Neural crest cell (in vitro differentiated cells): ENCODE results near the gene KCNMA1. TPM values are rescaled to one million over a fixed set of nuclear protein-coding genes. Genes with fewer than 3 reads are reported as not detected.
A peak's percentile ranks its signal among the peaks of the same experiment; 100 is the strongest.
"Not testable (repeated sequence)": the region's sequence is repeated elsewhere in the genome, so short reads cannot be mapped to it uniquely, and the experiment has no call there.

Experiments
- DNase-seq: peaks from one replicate; pipeline ENCODE4 v3.0.0; 2021; ENCODE audit warnings: low read depth, mixed read lengths, low spot score
- H3K27ac Mint-ChIP-seq: one replicate; pipeline ENCODE4 v1.8.0; 2021; ENCODE audit warnings: mild to moderate bottlenecking, mixed read lengths; ENCODE audit not compliant: unreplicated experiment
- H3K27me3 Mint-ChIP-seq: 2 replicates; pipeline ENCODE4 v1.8.0; 2021; ENCODE audit warnings: low read depth, mild to moderate bottlenecking, mixed read lengths
- H3K36me3 Mint-ChIP-seq: 2 replicates; pipeline ENCODE4 v1.8.0; 2021; ENCODE audit warnings: low read depth, mild to moderate bottlenecking, mixed read lengths
- H3K4me1 Mint-ChIP-seq: 2 replicates; pipeline ENCODE4 v1.8.0; 2021; ENCODE audit warnings: mixed read lengths
- H3K4me3 Mint-ChIP-seq: one replicate; pipeline ENCODE4 v1.8.0; 2021; ENCODE audit warnings: mild to moderate bottlenecking, mixed read lengths
- H3K9me3 Mint-ChIP-seq: 2 replicates; pipeline ENCODE4 v1.8.0; 2021; ENCODE audit warnings: mixed read lengths
- long read RNA-seq: library from polyadenylated mRNA; unstranded; transcript quantifications from one replicate; pipeline ENCODE4 v2.0.0, GENCODE V29; 2020
- total RNA-seq: library from RNA; stranded (reverse); gene quantifications from 2 replicates; pipeline ENCODE4 v1.2.1, GENCODE V29; 2021
- TF ChIP-seq, protein P1 (sequence below): fragments of 200-600 bp; sonication (generic); conservative IDR thresholded peaks from 2 replicates; pipeline ENCODE4 v1.5.0; 2021; ENCODE audit warnings: antibody characterized with exemption, mild to moderate bottlenecking

The KCNMA1 gene
- 0.93 and 1.7 TPM in 2 replicates for total RNA-seq
- long read RNA-seq: 0 reads

DNA sequence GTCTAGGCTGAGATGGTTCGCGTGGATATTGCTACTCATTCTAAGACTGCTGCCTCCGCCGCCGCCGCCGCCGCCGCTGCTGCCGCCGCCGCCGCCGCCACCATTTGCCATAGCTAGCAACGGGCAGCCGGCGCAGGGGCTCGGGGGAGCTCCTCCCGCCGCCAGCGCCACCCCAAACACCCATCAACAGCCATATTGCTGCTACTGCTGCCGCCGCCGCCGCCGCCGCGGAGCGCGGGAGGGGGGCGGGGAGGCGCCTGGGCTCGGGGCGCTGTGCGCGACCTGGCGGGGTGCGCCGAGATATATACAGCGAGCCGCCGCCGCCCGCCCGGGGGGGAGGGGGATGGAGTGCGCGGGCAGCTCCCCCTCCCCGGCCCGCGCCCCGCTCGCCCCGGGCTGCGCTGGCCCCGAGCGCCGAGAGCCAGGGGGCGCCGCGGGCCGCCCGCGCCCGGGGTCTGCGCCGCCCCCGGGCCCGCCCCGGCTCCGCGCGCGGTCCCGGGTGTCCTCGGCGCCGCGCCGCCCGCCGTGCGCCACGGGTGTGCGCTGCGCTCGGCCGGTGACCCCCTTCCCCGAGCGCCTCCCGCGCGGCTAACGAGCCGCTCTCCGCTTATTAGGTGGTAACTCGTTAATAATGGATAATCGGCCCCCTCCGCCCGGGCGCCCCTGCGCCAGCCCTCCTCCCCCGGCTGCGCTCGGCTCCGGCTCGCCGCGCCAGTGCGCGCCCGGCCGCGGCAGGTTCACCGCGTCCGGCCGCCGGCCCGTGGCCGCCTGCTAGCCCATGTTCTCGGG is at the start of gene KCNMA1:
TSS of gene KCNMA1 (minus strand) at position 277 of the 789 bp plus-strand sequence.
- Mint-ChIP-seq H3K9me3 (no peaks in the 10 kb centered on the region), H3K36me3 (peaks cover 2% of the 10 kb centered on the region), H3K4me1 (peaks cover 8% of the 10 kb centered on the region), H3K4me3 (peak within 1 kb of the TSS; percentile 87), H3K27ac (no peak within 1 kb of the TSS), H3K27me3 (peaks cover 85% of the 10 kb centered on the region)
- no peak for DNase-seq
- TF ChIP-seq, protein P1, sequence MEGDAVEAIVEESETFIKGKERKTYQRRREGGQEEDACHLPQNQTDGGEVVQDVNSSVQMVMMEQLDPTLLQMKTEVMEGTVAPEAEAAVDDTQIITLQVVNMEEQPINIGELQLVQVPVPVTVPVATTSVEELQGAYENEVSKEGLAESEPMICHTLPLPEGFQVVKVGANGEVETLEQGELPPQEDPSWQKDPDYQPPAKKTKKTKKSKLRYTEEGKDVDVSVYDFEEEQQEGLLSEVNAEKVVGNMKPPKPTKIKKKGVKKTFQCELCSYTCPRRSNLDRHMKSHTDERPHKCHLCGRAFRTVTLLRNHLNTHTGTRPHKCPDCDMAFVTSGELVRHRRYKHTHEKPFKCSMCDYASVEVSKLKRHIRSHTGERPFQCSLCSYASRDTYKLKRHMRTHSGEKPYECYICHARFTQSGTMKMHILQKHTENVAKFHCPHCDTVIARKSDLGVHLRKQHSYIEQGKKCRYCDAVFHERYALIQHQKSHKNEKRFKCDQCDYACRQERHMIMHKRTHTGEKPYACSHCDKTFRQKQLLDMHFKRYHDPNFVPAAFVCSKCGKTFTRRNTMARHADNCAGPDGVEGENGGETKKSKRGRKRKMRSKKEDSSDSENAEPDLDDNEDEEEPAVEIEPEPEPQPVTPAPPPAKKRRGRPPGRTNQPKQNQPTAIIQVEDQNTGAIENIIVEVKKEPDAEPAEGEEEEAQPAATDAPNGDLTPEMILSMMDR: no peak

DNA sequence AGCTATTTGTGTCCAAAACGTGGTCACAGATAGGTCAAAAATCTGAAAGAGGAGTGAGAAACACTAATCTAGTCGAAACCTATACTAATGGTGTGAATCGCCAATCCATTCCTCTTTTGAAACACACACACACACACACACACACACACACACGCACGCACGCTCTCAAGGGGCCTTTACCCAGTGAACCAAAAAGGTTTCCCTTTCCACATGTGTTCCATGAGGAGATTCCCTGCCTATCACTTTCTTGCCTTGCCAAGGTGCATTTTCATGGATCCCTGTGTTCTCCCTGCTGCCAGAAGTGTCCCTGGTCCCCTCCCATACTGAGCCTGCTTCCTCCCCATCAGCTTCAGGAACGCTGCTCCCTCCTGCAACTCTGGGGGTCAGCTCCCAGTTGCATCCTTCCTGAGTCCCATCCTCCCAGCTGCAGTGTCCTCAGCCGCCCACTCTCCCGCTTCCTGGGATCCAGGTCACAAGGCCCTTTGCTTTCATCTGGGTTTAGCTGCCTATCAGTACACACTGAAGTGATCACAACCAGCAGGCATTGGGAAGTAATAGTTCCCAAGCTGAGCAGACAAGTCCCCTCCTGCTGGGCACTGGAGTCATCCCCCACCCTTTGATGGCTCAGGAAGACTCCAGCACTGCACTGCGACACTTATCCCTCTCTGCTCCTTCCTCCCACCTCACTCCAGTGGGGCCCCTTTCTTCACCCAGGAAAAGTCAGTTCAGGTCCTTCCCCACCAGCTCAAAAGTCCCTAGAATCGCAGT is 49.2 kb upstream of the KCNMA1 start:
- Mint-ChIP-seq H3K27ac (peak overlapping the region; percentile 60), H3K27me3 (peaks cover 5% of the 10 kb centered on the region), H3K4me3 (no peak overlapping the region), H3K9me3 (no peaks in the 10 kb centered on the region), H3K4me1 (peaks cover 12% of the 10 kb centered on the region), H3K36me3 (no peaks in the 10 kb centered on the region)
- TF ChIP-seq, protein P1: no peak
- DNase-seq: no peak

DNA sequence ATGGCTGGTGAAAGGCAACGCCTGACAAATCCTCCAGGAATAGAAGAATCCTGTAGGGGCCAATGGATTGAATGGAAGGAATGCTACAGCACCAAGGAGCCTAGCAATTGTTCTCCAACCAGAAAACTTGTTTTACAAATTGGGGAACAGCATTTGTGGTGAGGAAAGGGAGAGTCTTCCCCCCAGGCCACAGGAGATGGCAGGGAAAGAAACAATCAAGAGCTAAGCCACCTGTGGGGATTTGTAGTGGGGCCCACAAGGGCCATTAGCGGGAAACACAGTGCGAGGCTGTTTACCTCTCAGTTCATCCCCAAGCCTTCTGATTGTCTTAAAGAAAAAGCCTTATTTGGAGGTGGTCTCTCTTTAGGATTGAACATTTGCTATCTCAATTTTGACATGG is 48.5 kb upstream of the KCNMA1 start:
- Mint-ChIP-seq H3K27me3 (peaks cover 5% of the 10 kb centered on the region), H3K27ac (no peak overlapping the region), H3K9me3 (no peaks in the 10 kb centered on the region), H3K4me3 (no peak overlapping the region), H3K4me1 (peaks cover 15% of the 10 kb centered on the region), H3K36me3 (no peaks in the 10 kb centered on the region)
- DNase-seq: no peak
- TF ChIP-seq, protein P1: no peak

DNA sequence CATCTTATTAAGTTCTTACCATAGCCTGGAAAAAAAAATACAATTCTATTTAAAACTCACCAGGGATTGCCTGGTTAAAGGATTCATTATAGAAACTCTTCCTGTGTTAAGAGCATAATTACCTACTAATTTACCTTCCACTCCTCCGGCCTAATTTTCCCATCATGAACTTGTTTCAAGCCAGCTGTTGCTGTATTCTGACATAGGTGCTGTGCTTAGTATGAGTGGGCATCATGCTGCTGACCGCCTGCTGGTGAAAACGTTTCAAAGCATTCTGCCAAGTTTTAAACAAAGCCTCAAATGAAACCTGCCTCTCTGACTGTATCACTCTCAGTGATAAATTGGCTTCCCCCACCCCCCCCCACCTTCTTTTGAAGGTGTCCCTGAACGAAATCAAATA is 47.8 kb upstream of the KCNMA1 start:
- Mint-ChIP-seq H3K27me3 (peaks cover 2% of the 10 kb centered on the region), H3K27ac (no peak overlapping the region), H3K4me3 (no peak overlapping the region), H3K36me3 (no peaks in the 10 kb centered on the region), H3K4me1 (peaks cover 15% of the 10 kb centered on the region), H3K9me3 (no peaks in the 10 kb centered on the region)
- TF ChIP-seq, protein P1: no peak
- no peak for DNase-seq

DNA sequence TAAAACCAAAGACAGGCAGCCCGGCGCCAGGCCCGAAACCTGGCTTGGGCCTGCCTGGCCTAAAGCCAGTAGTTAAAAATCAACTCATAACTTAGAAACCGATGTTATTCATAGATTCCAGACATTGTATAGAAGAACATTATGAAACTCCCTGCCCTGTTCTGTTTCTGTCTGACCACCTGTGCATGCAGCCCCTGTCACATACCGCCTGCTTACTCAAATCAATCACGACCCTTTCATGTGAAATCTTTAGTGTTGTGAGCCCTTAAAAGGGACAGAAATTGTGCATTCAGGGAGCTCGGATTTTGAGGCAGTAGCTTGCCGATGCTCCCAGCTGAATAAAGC is 45.5 kb upstream of the KCNMA1 start:
- not testable (repeated sequence) for H3K27me3 Mint-ChIP-seq, H3K4me3 Mint-ChIP-seq, H3K36me3 Mint-ChIP-seq, DNase-seq, H3K27ac Mint-ChIP-seq, H3K9me3 Mint-ChIP-seq
- peaks cover 15% of the 10 kb centered on the region for H3K4me1 Mint-ChIP-seq
